HEK293 (cell line): ENCODE data around the gene CCDC9B.

ENCODE experiments used
- EGR2 ChIP-seq: fragments of 450-650 bp; formaldehyde crosslinking; IDR thresholded peaks from 2 replicates; pipeline ENCODE4 v1.5.1; 2016; ENCODE audit warnings: low read depth, missing biosample characterization, missing genetic modification characterization
- HOXD13 ChIP-seq: sonication (generic); formaldehyde crosslinking; IDR thresholded peaks from 2 replicates; pipeline ENCODE4 v1.8.0; 2022; ENCODE audit warnings: missing genetic modification reagents, borderline replicate concordance
- IKZF3 ChIP-seq: fragments of 450-650 bp; IDR thresholded peaks from 2 replicates; pipeline ENCODE4 v1.5.0; 2018; ENCODE audit warnings: missing biosample characterization, mild to moderate bottlenecking, missing genetic modification characterization, moderate library complexity
- KLF10 ChIP-seq: fragments of 450-650 bp; IDR thresholded peaks from 2 replicates; pipeline ENCODE4 v1.5.1; 2018; ENCODE audit warnings: missing biosample characterization, mild to moderate bottlenecking, missing genetic modification characterization
- KLF16 ChIP-seq: fragments of 450-650 bp; formaldehyde crosslinking; IDR thresholded peaks from 2 replicates; pipeline ENCODE4 v1.5.1; 2017; ENCODE audit warnings: missing biosample characterization, missing genetic modification characterization
- KLF7 ChIP-seq: fragments of 450-650 bp; formaldehyde crosslinking; IDR thresholded peaks from 2 replicates; pipeline ENCODE4 v1.5.1; 2016; ENCODE audit warnings: missing biosample characterization, missing genetic modification characterization, borderline replicate concordance
- MEIS1 ChIP-seq: sonication (generic); formaldehyde crosslinking; IDR thresholded peaks from 2 replicates; pipeline ENCODE4 v1.8.1; 2022; ENCODE audit warnings: missing genetic modification reagents, mild to moderate bottlenecking, borderline replicate concordance
- MZF1 ChIP-seq: fragments of 450-650 bp; formaldehyde crosslinking; IDR thresholded peaks from 2 replicates; pipeline ENCODE4 v1.5.1; 2017; ENCODE audit warnings: missing biosample characterization, missing genetic modification characterization, borderline replicate concordance
- SALL2 ChIP-seq: fragments of 450-650 bp; formaldehyde crosslinking; IDR thresholded peaks from 2 replicates; pipeline ENCODE4 v1.5.0; 2017; ENCODE audit warnings: missing biosample characterization, mild to moderate bottlenecking, missing genetic modification characterization, borderline replicate concordance
- ZFP3 ChIP-seq: fragments of 450-650 bp; formaldehyde crosslinking; IDR thresholded peaks from 2 replicates; pipeline ENCODE4 v1.5.1; 2016; ENCODE audit warnings: low read depth, missing biosample characterization, missing genetic modification characterization
- ZFP41 ChIP-seq: fragments of 450-650 bp; formaldehyde crosslinking; IDR thresholded peaks from 2 replicates; pipeline ENCODE4 v1.5.1; 2016; ENCODE audit warnings: missing biosample characterization, missing genetic modification characterization, borderline replicate concordance
- ZNF10 ChIP-seq: fragments of 450-650 bp; formaldehyde crosslinking; IDR thresholded peaks from 2 replicates; pipeline ENCODE4 v1.5.1; 2017; ENCODE audit warnings: missing biosample characterization, missing genetic modification characterization
- ZNF138 ChIP-seq: fragments of 450-650 bp; formaldehyde crosslinking; IDR thresholded peaks from 2 replicates; pipeline ENCODE4 v1.5.1; 2016; ENCODE audit warnings: missing biosample characterization, missing genetic modification characterization, borderline replicate concordance
- ZNF140 ChIP-seq: fragments of 450-650 bp; formaldehyde crosslinking; IDR thresholded peaks from 2 replicates; pipeline ENCODE4 v1.5.1; 2016; ENCODE audit warnings: missing biosample characterization, missing genetic modification characterization
- ZNF157 ChIP-seq: fragments of 450-650 bp; formaldehyde crosslinking; IDR thresholded peaks from 2 replicates; pipeline ENCODE4 v1.5.1; 2016; ENCODE audit warnings: missing biosample characterization, missing genetic modification characterization
- ZNF175 ChIP-seq: fragments of 450-650 bp; formaldehyde crosslinking; IDR thresholded peaks from 2 replicates; pipeline ENCODE4 v1.5.1; 2016; ENCODE audit warnings: missing biosample characterization, missing genetic modification characterization
- ZNF223 ChIP-seq: fragments of 450-650 bp; formaldehyde crosslinking; IDR thresholded peaks from 2 replicates; pipeline ENCODE4 v1.5.1; 2016; ENCODE audit warnings: missing biosample characterization, missing genetic modification characterization
- ZNF239 ChIP-seq: fragments of 450-650 bp; formaldehyde crosslinking; IDR thresholded peaks from 2 replicates; pipeline ENCODE4 v1.5.1; 2016; ENCODE audit warnings: missing biosample characterization, missing genetic modification characterization
- ZNF26 ChIP-seq: fragments of 450-650 bp; formaldehyde crosslinking; IDR thresholded peaks from 2 replicates; pipeline ENCODE4 v1.5.1; 2016; ENCODE audit warnings: missing biosample characterization, missing genetic modification characterization
- ZNF274 ChIP-seq, 2 experiments: fragments of 200-500 bp in 1 of 2; fragments of 450-650 bp in 1 of 2; sonication (Bioruptor generic) in 1 of 2; formaldehyde crosslinking in 1 of 2; IDR thresholded peaks; 2 replicates each; pipeline versions ENCODE4 v1.5.1 to v1.6.1; 2014 to 2016; ENCODE audit warnings: borderline replicate concordance in 1 of 2, inconsistent platforms in 1 of 2, low read length in 1 of 2, missing biosample characterization in 1 of 2, missing genetic modification characterization in 1 of 2
- ZNF302 ChIP-seq: fragments of 450-650 bp; formaldehyde crosslinking; IDR thresholded peaks from 2 replicates; pipeline ENCODE4 v1.5.1; 2016; ENCODE audit warnings: missing biosample characterization, missing genetic modification characterization, low read depth
- ZNF341 ChIP-seq: fragments of 450-650 bp; formaldehyde crosslinking; IDR thresholded peaks from 2 replicates; pipeline ENCODE4; 2016; ENCODE audit warnings: low read depth, missing biosample characterization, missing genetic modification characterization
- ZNF354C ChIP-seq: fragments of 450-650 bp; formaldehyde crosslinking; IDR thresholded peaks from 2 replicates; pipeline ENCODE4 v1.5.1; 2016; ENCODE audit warnings: missing biosample characterization, missing genetic modification characterization, low read depth, borderline replicate concordance
- ZNF366 ChIP-seq: fragments of 450-650 bp; formaldehyde crosslinking; conservative IDR thresholded peaks from 2 replicates; pipeline ENCODE4 v1.5.1; 2016; ENCODE audit warnings: missing biosample characterization, missing genetic modification characterization
- ZNF404 ChIP-seq: fragments of 450-650 bp; formaldehyde crosslinking; IDR thresholded peaks from 2 replicates; pipeline ENCODE4 v1.5.1; 2017; ENCODE audit warnings: missing biosample characterization, missing genetic modification characterization
- ZNF423 ChIP-seq: fragments of 450-650 bp; formaldehyde crosslinking; IDR thresholded peaks from 2 replicates; pipeline ENCODE4 v1.5.1; 2016; ENCODE audit warnings: missing biosample characterization, missing genetic modification characterization
- ZNF548 ChIP-seq: fragments of 450-650 bp; formaldehyde crosslinking; IDR thresholded peaks from 2 replicates; pipeline ENCODE4 v1.5.1; 2016; ENCODE audit warnings: missing biosample characterization, missing genetic modification characterization
- ZNF560 ChIP-seq: fragments of 450-650 bp; formaldehyde crosslinking; IDR thresholded peaks from 2 replicates; pipeline ENCODE4 v1.5.1; 2017; ENCODE audit warnings: missing biosample characterization, missing genetic modification characterization, borderline replicate concordance
- ZNF623 ChIP-seq: fragments of 450-650 bp; formaldehyde crosslinking; IDR thresholded peaks from 2 replicates; pipeline ENCODE4 v1.5.1; 2016; ENCODE audit warnings: missing biosample characterization, missing genetic modification characterization
- ZNF626 ChIP-seq: fragments of 450-650 bp; sonication (Bioruptor Pico); formaldehyde crosslinking; IDR thresholded peaks from 2 replicates; pipeline ENCODE4 v1.5.1; 2018; ENCODE audit warnings: missing biosample characterization, missing genetic modification characterization, inconsistent platforms
- ZNF645 ChIP-seq: fragments of 450-650 bp; formaldehyde crosslinking; IDR thresholded peaks from 2 replicates; pipeline ENCODE4; 2016; ENCODE audit warnings: missing biosample characterization, missing genetic modification characterization
- ZNF660 ChIP-seq: fragments of 450-650 bp; IDR thresholded peaks from 2 replicates; pipeline ENCODE4 v1.5.1; 2018; ENCODE audit warnings: missing biosample characterization, mild to moderate bottlenecking, missing genetic modification characterization
- ZNF785 ChIP-seq: fragments of 450-650 bp; formaldehyde crosslinking; IDR thresholded peaks from 2 replicates; pipeline ENCODE4 v1.5.1; 2016; ENCODE audit warnings: missing biosample characterization, missing genetic modification characterization
- ZNF837 ChIP-seq: fragments of 450-650 bp; formaldehyde crosslinking; IDR thresholded peaks from 2 replicates; pipeline ENCODE4 v1.5.1; 2016; ENCODE audit warnings: missing biosample characterization, missing genetic modification characterization
- ZSCAN23 ChIP-seq: fragments of 450-650 bp; formaldehyde crosslinking; IDR thresholded peaks from 2 replicates; pipeline ENCODE4 v1.5.1; 2016; ENCODE audit warnings: missing biosample characterization, missing genetic modification characterization
- TF ChIP-seq, protein P1 (sequence below): fragments of 450-650 bp; formaldehyde crosslinking; IDR thresholded peaks from 2 replicates; pipeline ENCODE4 v1.5.1; 2017; ENCODE audit warnings: missing biosample characterization, missing genetic modification characterization

CCDC9B gene

DNA sequence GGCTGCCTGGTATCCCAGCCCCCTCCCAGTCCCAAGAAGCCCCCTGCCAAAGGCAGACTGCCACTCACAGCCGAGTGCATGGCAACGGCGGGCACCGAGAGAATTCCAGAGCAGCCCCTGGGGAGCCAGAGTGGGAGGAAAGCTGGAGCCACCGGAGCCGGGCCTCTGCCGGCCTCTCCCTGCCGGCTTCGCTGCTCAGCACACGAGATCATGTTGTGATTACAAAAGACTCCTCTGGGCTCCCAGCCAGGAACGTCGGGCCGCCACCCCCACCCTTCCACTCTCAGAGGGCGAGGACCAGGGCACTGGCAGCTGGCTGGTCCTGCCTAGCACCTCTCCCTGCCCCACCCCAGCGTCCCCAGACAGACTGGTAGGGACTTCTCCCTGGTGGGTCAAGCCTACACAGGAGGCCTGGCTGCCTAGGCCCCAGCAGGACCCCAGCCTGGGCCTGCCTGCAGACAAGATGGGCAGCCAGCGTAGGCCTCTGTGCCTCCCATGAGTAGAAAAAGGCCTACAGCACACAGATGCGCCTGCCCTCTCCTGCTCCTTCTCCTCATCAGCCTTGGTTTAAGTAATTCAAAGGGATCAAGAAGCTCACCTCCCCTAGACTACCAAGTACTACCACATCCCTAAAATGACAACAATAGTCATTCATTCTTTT, at the start of gene CCDC9B (continued):
- no peak for TF ChIP-seq ZNF623 (tag by site-specific recombination)
- TF ChIP-seq ZFP41 (tag by site-specific recombination): no peak
- no peak for TF ChIP-seq ZNF239 (tag by site-specific recombination)
- no peak for TF ChIP-seq ZNF302 (tag by site-specific recombination)
- TF ChIP-seq ZNF404 (tag by site-specific recombination): no peak
- TF ChIP-seq ZNF274 (IDR thresholded peaks at IDR 0.05; ENCODE audit: low read length): no peak
- TF ChIP-seq ZNF274 (tag by site-specific recombination; IDR thresholded peaks at IDR 0.05; ENCODE audit: borderline replicate concordance): no peak
- TF ChIP-seq ZNF423 (tag by site-specific recombination): no peak
- TF ChIP-seq ZNF366 (tag by site-specific recombination): no peak
- TF ChIP-seq ZNF223 (tag by site-specific recombination): no peak
- no peak for TF ChIP-seq ZFP3 (tag by site-specific recombination)
- no peak for TF ChIP-seq SALL2 (tag by site-specific recombination)
- peak; percentile 43; the same call in 1 of the 2 replicates for TF ChIP-seq IKZF3 (tag by site-specific recombination)
- TF ChIP-seq ZNF837 (tag by site-specific recombination): no peak
- TF ChIP-seq ZNF548 (tag by site-specific recombination): no peak
- TF ChIP-seq ZNF626 (tag by site-specific recombination): no peak
- TF ChIP-seq ZNF26 (tag by site-specific recombination): no peak
- no peak for TF ChIP-seq ZNF645 (tag by site-specific recombination)
- no peak for TF ChIP-seq ZNF354C (tag by site-specific recombination)
- TF ChIP-seq ZNF140 (tag by site-specific recombination): no peak
- no peak for TF ChIP-seq ZNF785 (tag by site-specific recombination)
- no peak for TF ChIP-seq ZNF560 (tag by site-specific recombination)
- TF ChIP-seq KLF7: no peak
- no peak for TF ChIP-seq EGR2 (tag by site-specific recombination)
- no peak for TF ChIP-seq ZNF138
- no peak for TF ChIP-seq KLF16 (tag by site-specific recombination)
- TF ChIP-seq ZNF660: 0 out of 2 replicates have a peak, but pooled peaks have one; percentile 32
- no peak for TF ChIP-seq ZNF157 (tag by site-specific recombination)
- TF ChIP-seq MZF1 (tag by site-specific recombination): no peak
- TF ChIP-seq KLF10 (tag by site-specific recombination): 0 out of 2 replicates have a peak, but pooled peaks have one; percentile 34
- no peak for TF ChIP-seq MEIS1 (CRISPR knock-in tag)
- TF ChIP-seq ZNF175 (tag by site-specific recombination): no peak
- no peak for TF ChIP-seq ZNF341 (tag by site-specific recombination)
- TF ChIP-seq HOXD13: no peak
- TF ChIP-seq ZSCAN23: no peak
- TF ChIP-seq, protein P1, sequence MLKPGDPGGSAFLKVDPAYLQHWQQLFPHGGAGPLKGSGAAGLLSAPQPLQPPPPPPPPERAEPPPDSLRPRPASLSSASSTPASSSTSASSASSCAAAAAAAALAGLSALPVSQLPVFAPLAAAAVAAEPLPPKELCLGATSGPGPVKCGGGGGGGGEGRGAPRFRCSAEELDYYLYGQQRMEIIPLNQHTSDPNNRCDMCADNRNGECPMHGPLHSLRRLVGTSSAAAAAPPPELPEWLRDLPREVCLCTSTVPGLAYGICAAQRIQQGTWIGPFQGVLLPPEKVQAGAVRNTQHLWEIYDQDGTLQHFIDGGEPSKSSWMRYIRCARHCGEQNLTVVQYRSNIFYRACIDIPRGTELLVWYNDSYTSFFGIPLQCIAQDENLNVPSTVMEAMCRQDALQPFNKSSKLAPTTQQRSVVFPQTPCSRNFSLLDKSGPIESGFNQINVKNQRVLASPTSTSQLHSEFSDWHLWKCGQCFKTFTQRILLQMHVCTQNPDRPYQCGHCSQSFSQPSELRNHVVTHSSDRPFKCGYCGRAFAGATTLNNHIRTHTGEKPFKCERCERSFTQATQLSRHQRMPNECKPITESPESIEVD: no peak
- TF ChIP-seq ZNF10 (tag by site-specific recombination): no peak
